ENCODE measurements around the gene SVEP1. TPM values are rescaled to one million over a fixed set of nuclear protein-coding genes. Genes with fewer than 3 reads are reported as not detected.
A peak's percentile ranks its signal among the peaks of the same experiment; 100 is the strongest.

Gene SVEP1
- total and polyA plus RNA-seq, 4 donors: 3.3 to 38.9 (median 19.6) TPM

DNA sequence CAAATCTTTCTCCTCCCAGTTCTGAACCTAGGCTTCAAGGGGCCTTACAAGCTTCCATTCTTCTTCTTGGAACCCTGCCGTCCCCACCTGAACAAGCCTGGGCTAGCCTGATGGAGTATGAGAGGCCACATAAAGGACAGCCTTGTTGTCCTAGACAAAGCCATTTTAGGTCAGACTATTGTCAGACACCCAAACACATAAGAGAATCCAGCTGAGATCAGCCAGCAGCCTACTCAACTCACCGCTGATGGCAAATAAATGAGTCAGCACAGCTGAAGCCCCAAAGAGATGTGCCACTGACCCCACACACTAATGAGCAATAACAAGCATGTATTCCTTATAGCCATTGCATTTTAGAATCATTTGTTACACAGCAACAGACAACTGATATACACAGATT lies 33.8 kb downstream of the SVEP1 start:
- Histone ChIP-seq H3K9me3 (ENCODE audit: control insufficient read depth in 4 of 4, insufficient read depth in 3 of 4, low read length in 3 of 4) (no peaks in the 10 kb centered on the region), H3K27me3 (ENCODE audit: control insufficient read depth in 3 of 3, insufficient read depth in 3 of 3, low read length in 2 of 3) (no peaks in the 10 kb centered on the region), H3K4me3 (no peak overlapping the region), H3K27ac (ENCODE audit: low read depth in 1 of 2, low read length in 1 of 2) (no peak overlapping the region), H3K9ac (ENCODE audit: insufficient read depth in 1 of 2, low read length in 2 of 2) (no peak overlapping the region), H3K36me3 (ENCODE audit: control insufficient read depth in 4 of 4, insufficient read depth in 4 of 4, low read length in 4 of 4) (peaks cover 0 to 18% (median 2%) of the 10 kb centered on the region in 4 donors), H3K4me1 (ENCODE audit: control insufficient read depth in 5 of 5, insufficient read depth in 5 of 5, low read length in 5 of 5) (peaks cover 0 to 22% (median 6%) of the 10 kb centered on the region in 5 donors)
- WGBS, 2 donors: 90 to 92% methylated on average over 2 of the region's 2 CpGs
- DNase-seq (no peak), ATAC-seq (ENCODE audit: insufficient read depth, low FRiP score) (no peak)
- no peak for TF ChIP-seq CTCF (IDR thresholded peaks at IDR 0.05; ENCODE audit: control extremely low read depth, extremely low read depth)

DNA sequence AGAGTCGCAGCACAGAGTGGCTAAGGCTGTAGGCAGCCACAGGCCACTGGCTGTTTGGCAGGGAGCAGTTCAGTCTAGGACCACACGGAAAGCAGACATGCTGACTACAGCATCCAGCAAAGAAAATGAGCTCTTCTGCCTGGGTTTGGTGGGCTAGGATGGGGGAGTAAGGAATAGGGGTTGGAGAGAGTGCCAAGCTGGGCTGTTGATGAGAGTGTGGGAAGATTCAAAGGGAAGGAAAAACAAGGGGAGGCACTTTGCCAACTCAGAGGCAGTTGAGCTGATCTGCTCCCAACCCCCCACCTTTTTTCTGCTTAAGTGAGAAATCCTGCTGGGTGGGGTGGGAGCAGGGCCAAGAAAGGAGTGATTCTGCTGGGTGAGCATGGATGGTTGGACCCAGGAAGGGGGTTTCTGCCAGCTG lies 35.9 kb downstream of the SVEP1 start:
- ATAC-seq (ENCODE audit: insufficient read depth, low FRiP score): no peak
- Histone ChIP-seq H3K9ac (ENCODE audit: insufficient read depth in 1 of 2, low read length in 2 of 2) (no peak overlapping the region), H3K36me3 (ENCODE audit: control insufficient read depth in 4 of 4, insufficient read depth in 4 of 4, low read length in 4 of 4) (peaks cover 0 to 18% (median 2%) of the 10 kb centered on the region in 4 donors), H3K4me1 (ENCODE audit: control insufficient read depth in 5 of 5, insufficient read depth in 5 of 5, low read length in 5 of 5) (peaks cover 0 to 21% (median 9%) of the 10 kb centered on the region in 5 donors), H3K4me3 (no peak overlapping the region), H3K27me3 (ENCODE audit: control insufficient read depth in 3 of 3, insufficient read depth in 3 of 3, low read length in 2 of 3) (no peaks in the 10 kb centered on the region), H3K9me3 (ENCODE audit: control insufficient read depth in 4 of 4, insufficient read depth in 3 of 4, low read length in 3 of 4) (no peaks in the 10 kb centered on the region), H3K27ac (ENCODE audit: low read depth in 1 of 2, low read length in 1 of 2) (peak overlapping the region in 1 of 2 donors; percentile 55)
- 65 to 81% methylated on average over 2 of the region's 2 CpGs for WGBS, 2 donors
- peak; percentile 89 to 97 (median 96) for DNase-seq
- no peak for TF ChIP-seq CTCF (IDR thresholded peaks at IDR 0.05; ENCODE audit: control extremely low read depth, extremely low read depth)

DNA sequence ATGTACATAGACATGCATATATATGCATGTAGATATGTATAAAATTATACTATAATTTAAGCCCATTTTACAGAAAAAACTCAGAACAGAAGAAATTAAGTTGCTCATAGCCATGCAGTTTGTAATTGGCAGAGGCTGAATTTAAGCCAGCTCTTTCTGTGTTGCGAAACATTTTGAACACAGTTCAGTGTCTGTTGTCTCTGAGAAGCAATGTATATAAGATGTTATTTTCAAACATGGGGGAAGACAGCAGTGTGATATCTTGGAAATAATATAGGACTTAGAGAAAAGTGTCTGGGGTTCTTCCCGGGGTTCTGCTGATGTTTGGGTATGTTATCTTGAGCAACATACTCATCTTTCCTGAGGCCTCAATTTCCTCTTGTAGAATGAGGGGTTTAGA lies 37.6 kb downstream of the SVEP1 start:
- H3K9me3 ChIP-seq (ENCODE audit: control insufficient read depth in 4 of 4, insufficient read depth in 3 of 4, low read length in 3 of 4): no peaks in the 10 kb centered on the region

More for the DNA sequence above, 37.6 kb downstream of the SVEP1 start:
- H3K9ac ChIP-seq (ENCODE audit: insufficient read depth in 1 of 2, low read length in 2 of 2): no peak overlapping the region
- WGBS, 2 donors: 65 to 70% methylated on average over 2 of the region's 2 CpGs
- no peak for ATAC-seq (ENCODE audit: insufficient read depth, low FRiP score)
- H3K4me1 ChIP-seq (ENCODE audit: control insufficient read depth in 5 of 5, insufficient read depth in 5 of 5, low read length in 5 of 5): peaks cover 0 to 33% (median 10%) of the 10 kb centered on the region in 5 donors
- H3K27ac ChIP-seq (ENCODE audit: low read depth in 1 of 2, low read length in 1 of 2): no peak overlapping the region
- H3K4me3 ChIP-seq: no peak overlapping the region
- H3K27me3 ChIP-seq (ENCODE audit: control insufficient read depth in 3 of 3, insufficient read depth in 3 of 3, low read length in 2 of 3): no peaks in the 10 kb centered on the region
- peak in 2 of 3 donors; percentile 62 to 75 for DNase-seq
- TF ChIP-seq CTCF (IDR thresholded peaks at IDR 0.05; ENCODE audit: control extremely low read depth, extremely low read depth): no peak
- peaks cover 0 to 16% (median 2%) of the 10 kb centered on the region in 4 donors for H3K36me3 ChIP-seq (ENCODE audit: control insufficient read depth in 4 of 4, insufficient read depth in 4 of 4, low read length in 4 of 4)

Data from lung (tissue), 12 donors.